Neural cell (in vitro differentiated cells): ENCODE results near the gene ADGB. TPM values are rescaled to one million over a fixed set of nuclear protein-coding genes. Genes with fewer than 3 reads are reported as not detected.
"Not testable (repeated sequence)": the region's sequence is repeated elsewhere in the genome, so short reads cannot be mapped to it uniquely, and the experiment has no call there.

Experiments used
- H2AFZ ChIP-seq: fragments of 200-600, 300-800 bp; sonication (generic), shearing (Covaris generic); 2 replicates; pipeline ENCODE4 v1.6.0; 2014; ENCODE audit warnings: low read depth, mild to moderate bottlenecking, antibody characterized with exemption, low read length, moderate library complexity
- H3F3A ChIP-seq: fragments of 200-600 bp; shearing (Covaris generic); 2 replicates; pipeline ENCODE4 v1.6.1; 2016; ENCODE audit warnings: mild to moderate bottlenecking, moderate library complexity, mixed read lengths, antibody characterized with exemption, low read length; ENCODE audit not compliant: insufficient read depth, poor library complexity, severe bottlenecking
- H3K27ac ChIP-seq: fragments of 200-600, 300-800 bp; sonication (generic), shearing (Covaris generic); 2 replicates; pipeline ENCODE4 v1.5.1; 2014; ENCODE audit warnings: mild to moderate bottlenecking, low read length, moderate library complexity
- H3K27me3 ChIP-seq: fragments of 300-800, 200-600 bp; sonication (generic), shearing (Covaris generic); 2 replicates; pipeline ENCODE4 v1.6.0; 2014; ENCODE audit warnings: mild to moderate bottlenecking, low read depth, low read length, moderate library complexity; ENCODE audit not compliant: insufficient read depth
- H3K36me3 ChIP-seq: fragments of 300-800, 200-600 bp; sonication (generic), shearing (Covaris generic); 2 replicates; pipeline ENCODE4 v1.5.1; 2014; ENCODE audit warnings: mild to moderate bottlenecking, antibody characterized with exemption, low read length, moderate library complexity; ENCODE audit not compliant: insufficient read depth
- H3K4me2 ChIP-seq: fragments of 300-800, 200-600 bp; sonication (generic), shearing (Covaris generic); 2 replicates; pipeline ENCODE4 v1.6.0; 2014; ENCODE audit warnings: mild to moderate bottlenecking, low read length
- H3K4me3 ChIP-seq: fragments of 300-800, 200-600 bp; sonication (generic), shearing (Covaris generic); 2 replicates; pipeline ENCODE4 v1.5.1; 2014; ENCODE audit warnings: mild to moderate bottlenecking, low read length, moderate library complexity
- H3K79me2 ChIP-seq: fragments of 200-600 bp; shearing (Covaris generic); replicated peaks from 2 replicates; pipeline ENCODE4 v1.6.0; 2014; ENCODE audit warnings: mild to moderate bottlenecking, low read length, moderate library complexity; ENCODE audit not compliant: insufficient read depth
- H3K9ac ChIP-seq: fragments of 300-800, 200-600 bp; sonication (generic), shearing (Covaris generic); 2 replicates; pipeline ENCODE4 v1.6.1; 2016; ENCODE audit warnings: mild to moderate bottlenecking, low read length, mixed read lengths
- H3K9me2 ChIP-seq: fragments of 200-600 bp; shearing (Covaris generic); 2 replicates; pipeline ENCODE4 v1.6.1; 2016; ENCODE audit warnings: mild to moderate bottlenecking, low read length, mixed read lengths; ENCODE audit not compliant: insufficient read depth
- H3K9me3 ChIP-seq: fragments of 200-600, 300-800 bp; sonication (generic), shearing (Covaris generic); 2 replicates; pipeline ENCODE4 v1.6.1; 2016; ENCODE audit warnings: mild to moderate bottlenecking, mixed run types, low read length, moderate library complexity, mixed read lengths
- H4K20me1 ChIP-seq: fragments of 200-600 bp; shearing (Covaris generic); 2 replicates; pipeline ENCODE4 v1.6.1; 2016; ENCODE audit warnings: mild to moderate bottlenecking, mixed run types; ENCODE audit not compliant: insufficient read depth
- CTCF ChIP-seq: fragments of 450-650 bp; IDR thresholded peaks from 2 replicates; pipeline ENCODE4 v1.5.1; 2014; ENCODE audit warnings: antibody characterized with exemption, mild to moderate bottlenecking, moderate library complexity; ENCODE audit not compliant: poor library complexity, severe bottlenecking
- EZH2 ChIP-seq: fragments of 200-600, 300-800 bp; shearing (Covaris generic), sonication (generic); IDR thresholded peaks from 2 replicates; pipeline ENCODE4 v1.6.1; 2014; ENCODE audit warnings: antibody characterized with exemption, low read length, borderline replicate concordance, mild to moderate bottlenecking; ENCODE audit not compliant: insufficient read depth, poor library complexity, severe bottlenecking
- MXI1 ChIP-seq: fragments of 450-650 bp; conservative IDR thresholded peaks from 2 replicates; pipeline ENCODE4 v1.6.1; 2014; ENCODE audit warnings: antibody characterized with exemption, mild to moderate bottlenecking; ENCODE audit not compliant: poor library complexity, severe bottlenecking
- RAD21 ChIP-seq: fragments of 450-650 bp; conservative IDR thresholded peaks from 2 replicates; pipeline ENCODE4 v1.6.1; 2014; ENCODE audit warnings: antibody characterized with exemption, mild to moderate bottlenecking, moderate library complexity
- SMC3 ChIP-seq: fragments of 450-650 bp; conservative IDR thresholded peaks from 2 replicates; pipeline ENCODE4 v1.6.1; 2014; ENCODE audit warnings: antibody characterized with exemption, mild to moderate bottlenecking, moderate library complexity; ENCODE audit not compliant: poor library complexity
- polyA plus RNA-seq: library from polyadenylated mRNA; depleted of rRNA; stranded (reverse); fragments of >200 nt; gene quantifications from 2 replicates; pipeline ENCODE4 v1.2.3, GENCODE V29; 2014

The ADGB gene
- polyA plus RNA-seq, 1 donor from 2014 or later: not detected

- H3K4me2 ChIP-seq, H3K79me2 ChIP-seq, H3K27me3 ChIP-seq, H3K4me3 ChIP-seq, H3K27ac ChIP-seq, H3K9ac ChIP-seq, H3F3A ChIP-seq, H3K36me3 ChIP-seq, H2AFZ ChIP-seq, H3K9me2 ChIP-seq, H3K9me3 ChIP-seq, H4K20me1 ChIP-seq: not testable (repeated sequence)
Measured at GRCh38 chr6:146809014-146809413, 210.2 kb downstream of the ADGB start.

GRCh38 chr6:146812811-146813321, 214.1 kb downstream of the ADGB start:
- not testable (repeated sequence) for H3F3A ChIP-seq, H4K20me1 ChIP-seq, H3K4me3 ChIP-seq, H3K9me2 ChIP-seq, H3K4me2 ChIP-seq, H3K79me2 ChIP-seq, H3K27me3 ChIP-seq, H3K36me3 ChIP-seq, H2AFZ ChIP-seq, H3K9ac ChIP-seq, H3K27ac ChIP-seq, H3K9me3 ChIP-seq

- H3K9me2 ChIP-seq: no peaks in the 10 kb centered on the region
- no peak overlapping the region for H2AFZ ChIP-seq
- no peaks in the 10 kb centered on the region for H4K20me1 ChIP-seq
- no peak overlapping the region for H3K27ac ChIP-seq
- H3K9me3 ChIP-seq: no peaks in the 10 kb centered on the region
- TF ChIP-seq EZH2 (no peak), CTCF (no peak), SMC3 (no peak), RAD21 (no peak), MXI1 (no peak)
- H3K36me3 ChIP-seq: no peaks in the 10 kb centered on the region
- no peak overlapping the region for H3K4me2 ChIP-seq
- H3F3A ChIP-seq: no peaks in the 10 kb centered on the region
- no peaks in the 10 kb centered on the region for H3K27me3 ChIP-seq
- H3K79me2 ChIP-seq: no peaks in the 10 kb centered on the region
- H3K4me3 ChIP-seq: no peak overlapping the region
- no peak overlapping the region for H3K9ac ChIP-seq
Measured at GRCh38 chr6:146813554-146813953, 214.8 kb downstream of the ADGB start.

- Histone ChIP-seq H3K4me3 (no peak overlapping the region), H3K4me2 (no peak overlapping the region), H3K36me3 (no peaks in the 10 kb centered on the region), H3K27me3 (no peaks in the 10 kb centered on the region), H3K79me2 (no peaks in the 10 kb centered on the region), H3K9ac (no peak overlapping the region), H3K27ac (no peak overlapping the region), H2AFZ (no peak overlapping the region), H3K9me2 (no peaks in the 10 kb centered on the region), H3F3A (no peaks in the 10 kb centered on the region), H4K20me1 (no peaks in the 10 kb centered on the region), H3K9me3 (no peaks in the 10 kb centered on the region)
- no peak for TF ChIP-seq SMC3
Measured at GRCh38 chr6:146814148-146814750, 215.5 kb downstream of the ADGB start.

- H2AFZ ChIP-seq, H3K9me2 ChIP-seq, H3K36me3 ChIP-seq, H3K9me3 ChIP-seq, H3K4me2 ChIP-seq, H3K27me3 ChIP-seq, H4K20me1 ChIP-seq, H3F3A ChIP-seq, H3K9ac ChIP-seq, H3K27ac ChIP-seq, H3K4me3 ChIP-seq, H3K79me2 ChIP-seq: not testable (repeated sequence)
Measured at GRCh38 chr6:146815511-146816462, 217.0 kb downstream of the ADGB start.
